ENCODE measurements around the gene CSK. TPM values are rescaled to one million over a fixed set of nuclear protein-coding genes. Genes with fewer than 3 reads are reported as not detected.

The CSK gene
- total RNA-seq, 1 donor from 2014 or later = 21.0 TPM

- DNase-seq (ENCODE audit: low read depth) = no peak
Observed at GRCh38 chr15:74840851-74841775, 59.2 kb downstream of the CSK start.

- no peak for DNase-seq (ENCODE audit: low read depth)
Observed at GRCh38 chr15:74841891-74842373, 60.1 kb downstream of the CSK start.

- peak; percentile 94 for DNase-seq (ENCODE audit: low read depth)
Observed at GRCh38 chr15:74842581-74843444, 60.9 kb downstream of the CSK start, which contains the start of gene ULK3. ULK3 (minus strand) TSS chr15:74843156; CDS start chr15:74843105, 51 bp downstream.

- no peak for DNase-seq (ENCODE audit: low read depth)
Observed at GRCh38 chr15:74843445-74843828, 61.6 kb downstream of the CSK start.

- no peak for DNase-seq (ENCODE audit: low read depth)
Observed at GRCh38 chr15:74843891-74844299, 62.0 kb downstream of the CSK start.

GRCh38 chr15:74844319-74845207, 62.7 kb downstream of the CSK start:
- no peak for DNase-seq (ENCODE audit: low read depth)

GRCh38 chr15:74845208-74845568, 63.3 kb downstream of the CSK start:
- no peak for DNase-seq (ENCODE audit: low read depth)

GRCh38 chr15:74845581-74845980, 63.7 kb downstream of the CSK start:
- DNase-seq (ENCODE audit: low read depth) = no peak

GRCh38 chr15:74847432-74847831, 65.6 kb downstream of the CSK start:
- no peak for DNase-seq (ENCODE audit: low read depth)

GRCh38 chr15:74850393-74850792, 68.5 kb downstream of the CSK start:
- no peak for DNase-seq (ENCODE audit: low read depth)

- no peak for DNase-seq (ENCODE audit: low read depth)
Observed at GRCh38 chr15:74851960-74852359, 70.1 kb downstream of the CSK start.

Small RNA genes lying within 50 kb of the gene (microRNA-seq; reads per million reads assigned to microRNA genes)
- not detected for gene MIR4513
- gene MIR6882 = not detected

Other genes with a start within 250 kb of the CSK start
- 0.36 and 0.88 TPM in 2 replicates for gene ARID3B, start 240.9 kb upstream of the CSK start, total RNA-seq
- gene CLK3, start 166.2 kb upstream of the CSK start, total RNA-seq = 74.0 and 76.0 TPM in 2 replicates
- gene EDC3, start 86.1 kb upstream of the CSK start, total RNA-seq = 8.5 and 9.5 TPM in 2 replicates
- not detected in 2 replicates for gene CYP1A1, start 56.6 kb upstream of the CSK start, total RNA-seq
- gene CYP1A2, start 33.2 kb upstream of the CSK start, total RNA-seq = not detected in 2 replicates
- not detected in 2 replicates for gene LMAN1L, start 30.8 kb downstream of the CSK start, total RNA-seq
- not detected in 2 replicates for gene CPLX3, start 44.5 kb downstream of the CSK start, total RNA-seq
- 75.0 and 80.5 TPM in 2 replicates for gene ULK3, start 61.1 kb downstream of the CSK start, total RNA-seq
- gene SCAMP2, start 91.3 kb downstream of the CSK start, total RNA-seq = 59.2 and 77.2 TPM in 2 replicates
- 334 and 342 TPM in 2 replicates for gene MPI, start 108.0 kb downstream of the CSK start, total RNA-seq
- gene FAM219B, start 124.8 kb downstream of the CSK start, total RNA-seq = 111 and 113 TPM in 2 replicates
- 140 and 153 TPM in 2 replicates for gene COX5A, start 156.0 kb downstream of the CSK start, total RNA-seq
- gene RPP25, start 174.7 kb downstream of the CSK start, total RNA-seq = 2.6 and 3.2 TPM in 2 replicates
- 0.56 and 1.6 TPM in 2 replicates for gene SCAMP5, start 213.5 kb downstream of the CSK start, total RNA-seq
- gene PPCDC, start 241.5 kb downstream of the CSK start, total RNA-seq = 7.5 and 15.2 TPM in 2 replicates

Measured in myocyte (in vitro differentiated cells).